HG03432 (cell line): ENCODE results near the gene GRIK5.

Source experiments
- ATAC-seq: cut with Tn5 transposase; IDR thresholded peaks from one replicate; pipeline ENCODE4 v1.9.1; 2021; ENCODE audit warnings: mild to moderate bottlenecking, moderate library complexity; ENCODE audit not compliant: unreplicated experiment

GRIK5 gene

DNA sequence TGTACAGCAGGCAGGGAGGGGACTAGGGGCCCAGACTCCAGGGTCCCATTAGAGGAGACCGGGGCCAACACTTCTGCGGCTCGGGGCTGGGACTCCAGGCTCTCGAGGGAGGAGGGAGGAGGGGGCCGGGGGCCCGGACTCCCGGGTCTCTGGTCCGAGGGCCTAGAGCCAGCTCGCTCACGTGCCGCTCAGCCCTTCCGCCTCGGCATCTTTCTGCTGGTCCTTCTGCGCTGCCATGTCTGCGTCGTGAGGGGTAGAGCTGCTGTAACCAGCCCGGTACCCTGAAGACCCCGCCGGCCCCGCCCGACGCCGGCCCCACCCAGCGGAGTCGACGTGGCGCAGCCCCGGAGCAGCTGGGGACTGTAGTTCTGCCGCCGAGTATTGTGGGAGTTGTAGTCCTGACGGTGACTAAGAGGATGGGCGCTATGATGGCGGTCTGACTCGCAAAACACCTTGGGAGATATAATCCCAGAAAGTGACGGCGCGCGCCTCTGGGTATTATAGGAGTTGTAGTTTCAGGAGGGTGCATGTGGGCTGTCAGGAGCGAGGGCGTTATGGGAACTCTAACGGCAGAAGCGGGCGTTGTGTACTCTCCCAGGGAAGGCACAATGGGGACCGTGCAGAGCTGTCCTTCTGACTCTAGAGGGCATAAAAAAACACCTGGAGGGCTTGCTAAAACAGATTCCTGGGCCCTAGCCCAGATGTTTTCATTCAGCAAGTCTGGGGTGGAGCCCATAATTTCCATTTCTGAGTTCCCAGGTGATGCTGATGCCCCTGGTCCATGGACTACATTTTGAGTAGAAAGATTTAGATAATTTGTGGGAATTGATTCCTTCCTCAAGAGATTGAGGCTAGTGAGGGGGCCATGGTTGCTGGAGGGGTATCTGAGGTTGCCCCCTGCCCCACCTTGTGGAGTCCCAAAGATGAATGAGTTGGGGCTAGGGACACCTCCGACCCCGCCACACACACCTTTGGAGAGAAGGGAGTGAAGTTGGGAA, 110.7 kb downstream of the GRIK5 start, which contains the start of gene RABAC1:
RABAC1 (minus strand) TSS at position 266 of the 998 bp plus-strand sequence; CDS start at position 237, 29 bp downstream.
- peak; percentile 84 for ATAC-seq

DNA sequence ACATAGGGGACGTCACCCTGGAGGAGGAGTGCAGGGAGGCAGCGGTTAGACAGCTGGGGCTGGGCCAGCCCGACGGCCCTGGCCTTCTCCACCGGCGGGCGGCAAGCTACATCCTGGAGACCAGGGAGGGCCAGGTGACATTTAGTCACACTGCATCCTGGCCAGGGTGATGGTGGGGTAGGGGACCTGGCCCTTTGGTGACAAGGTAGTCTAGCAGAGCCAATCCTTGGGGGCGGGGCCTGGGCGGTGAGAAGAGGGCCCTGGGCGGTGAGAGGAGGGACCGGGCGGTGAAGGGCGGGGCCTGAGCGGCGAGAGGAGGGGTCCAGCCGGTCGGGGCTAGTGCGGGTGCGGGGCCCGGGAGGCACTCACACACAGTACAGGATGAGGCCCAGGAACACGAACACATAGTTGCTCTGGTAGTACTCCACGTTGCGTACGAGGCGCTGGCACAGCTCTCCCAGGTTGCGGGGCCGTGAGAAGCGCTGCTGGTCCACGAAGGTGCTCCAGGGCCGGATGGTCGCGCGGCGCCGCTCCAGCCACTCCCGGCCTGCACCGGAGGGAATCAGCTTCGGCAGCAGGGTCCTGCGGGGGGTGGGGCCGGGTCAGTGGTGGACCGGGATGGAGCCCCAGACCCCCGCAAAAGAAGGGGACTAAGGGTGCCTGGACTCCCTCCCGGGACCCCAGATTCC, 111.5 kb downstream of the GRIK5 start:
- peak; percentile 58 for ATAC-seq

DNA sequence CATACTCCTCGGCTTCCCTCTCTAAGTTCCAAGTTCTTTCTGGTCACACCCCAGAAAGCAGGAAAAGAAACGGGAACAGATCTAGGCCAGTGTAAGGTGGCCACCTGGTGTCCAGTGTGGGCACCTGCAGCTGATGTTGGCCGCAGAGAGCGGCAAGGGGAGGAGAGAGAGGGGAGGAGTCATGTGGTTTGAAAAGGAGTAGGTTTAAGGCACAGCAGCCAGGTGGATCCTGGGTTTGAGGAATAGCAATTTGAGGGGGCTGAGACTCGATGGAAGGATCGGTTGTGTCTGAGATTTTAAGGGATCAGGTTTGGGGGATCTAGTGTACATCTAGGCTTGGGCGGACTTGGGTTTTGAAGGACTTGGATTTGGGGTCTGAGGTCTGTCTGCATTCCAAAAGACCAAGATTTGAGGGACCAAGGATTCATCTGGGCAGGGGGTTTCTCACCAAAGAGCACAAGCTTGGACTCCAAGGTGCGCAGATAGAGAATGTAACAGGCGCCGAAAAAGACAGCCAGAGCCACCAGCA, 112.1 kb downstream of the GRIK5 start:
- peak; percentile 34 for ATAC-seq

DNA sequence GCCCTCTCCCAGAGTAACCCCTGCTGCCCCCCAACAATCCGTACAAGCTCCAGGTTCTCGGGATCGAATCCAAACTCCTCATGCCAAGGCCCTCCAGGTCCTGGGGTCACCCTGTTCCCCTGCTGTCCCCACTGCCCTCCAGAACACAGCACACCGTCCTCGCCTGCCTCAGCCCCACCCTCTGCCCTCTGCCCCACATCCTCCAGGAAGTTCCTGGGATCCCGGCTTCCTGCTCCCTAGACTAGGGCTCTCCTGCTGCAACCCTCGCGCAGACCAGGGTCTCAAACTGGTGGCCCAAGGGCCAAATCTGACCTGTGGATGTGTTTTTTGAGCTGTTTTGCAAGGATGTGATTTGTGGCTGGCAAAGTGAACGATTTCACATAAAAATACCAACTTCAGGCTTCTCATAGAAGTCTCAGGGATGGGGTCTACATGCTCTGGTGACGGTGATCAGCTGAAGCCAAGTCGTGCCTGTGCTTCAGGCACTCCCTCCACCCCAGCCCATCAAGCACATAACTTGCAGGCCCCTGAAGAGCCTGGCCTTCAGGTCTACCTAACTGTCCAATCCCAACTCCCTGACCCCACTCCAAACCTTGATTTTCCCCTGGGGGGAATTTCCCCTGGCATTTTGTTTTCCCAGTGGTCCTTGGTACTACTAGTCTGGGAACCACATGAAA, 112.7 kb downstream of the GRIK5 start:
- ATAC-seq = no peak

DNA sequence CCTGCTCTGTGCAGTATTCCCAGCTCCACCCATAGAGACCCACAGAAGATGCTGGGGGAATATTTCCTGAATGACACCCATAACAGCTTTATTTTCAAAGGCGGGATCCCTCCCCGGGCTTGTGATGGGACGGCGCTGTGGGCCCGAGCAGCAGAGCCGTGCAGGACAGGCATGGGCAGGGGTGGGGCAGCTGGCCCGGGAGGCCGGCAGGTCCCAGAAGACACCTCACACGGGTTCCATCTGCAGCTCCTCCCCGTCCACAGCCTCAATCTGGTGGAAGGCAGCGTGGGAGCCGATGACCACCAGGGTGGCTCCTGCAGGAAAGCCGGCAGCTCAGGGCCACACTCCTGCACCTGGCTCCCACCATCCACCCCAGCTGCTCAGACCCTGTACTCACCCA, 113.4 kb downstream of the GRIK5 start:
- ATAC-seq = no peak

DNA sequence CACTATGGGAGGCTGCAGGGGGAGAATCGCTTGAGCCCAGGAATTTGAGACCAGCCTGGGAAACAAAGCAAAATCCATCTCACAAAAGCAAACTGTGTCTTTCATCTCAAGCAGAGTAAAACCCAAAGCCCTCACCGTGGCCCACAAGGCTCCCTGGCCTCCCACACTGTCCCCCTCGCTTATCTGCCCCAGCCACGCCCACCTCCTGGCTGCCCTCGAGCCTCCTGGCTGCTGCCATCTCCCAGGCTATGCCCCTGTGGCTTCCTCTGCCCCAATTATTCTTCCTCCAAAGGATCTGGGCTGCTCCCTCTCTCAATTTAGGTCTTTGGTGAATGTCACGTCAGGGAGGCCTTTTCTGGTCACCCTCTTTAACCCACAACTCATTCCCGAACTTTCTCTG, 114.5 kb downstream of the GRIK5 start:
- no peak for ATAC-seq

DNA sequence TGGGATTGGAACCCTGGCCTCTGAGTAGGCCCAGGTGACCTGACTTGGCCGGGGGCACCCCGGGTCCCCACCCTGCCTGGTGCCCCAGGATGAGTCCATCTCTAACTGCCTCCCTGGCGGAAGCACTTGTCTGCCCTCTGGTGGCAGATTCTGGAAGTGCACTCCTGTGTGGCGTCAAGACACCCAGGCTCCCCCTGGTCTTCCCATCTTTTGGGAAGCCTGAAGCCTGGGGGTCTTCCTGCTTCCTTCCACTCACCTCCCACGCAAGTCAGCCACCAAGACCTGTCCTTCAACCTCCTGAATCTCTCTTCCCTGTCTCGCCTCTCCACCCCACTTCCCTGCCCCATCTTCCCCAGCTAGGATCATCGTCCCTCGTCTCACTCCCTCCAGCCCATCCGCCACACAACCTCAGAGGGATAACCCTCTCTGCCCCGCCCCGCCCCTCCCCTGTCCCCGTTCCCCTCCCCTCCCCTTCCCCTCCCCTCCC, 118.3 kb downstream of the GRIK5 start:
- no peak for ATAC-seq
